GM12878 (cell line): Measurements from ENCODE around the gene MRTFA. TPM values are rescaled to one million over a fixed set of nuclear protein-coding genes. Genes with fewer than 3 reads are reported as not detected.

ENCODE experiments used
- ATAC-seq: fragments of 200-7000 bp; cut with Tn5 transposase; 3 replicates; pipeline ENCODE4 v1.9.1; 2020; ENCODE audit warnings: mild to moderate bottlenecking, moderate library complexity
- BruUV-seq: library from RNA; stranded (reverse); fragments of 400-500 nt; replicated peaks from 2 replicates; lab custom pipeline; 2021; lab: Mats Ljungman, UMichigan
- CTCF ChIA-PET: fragments of 300-600 bp; sonication (Branson Sonifier 250); formaldehyde crosslinking; extraction: SDS; loops from one replicate; lab custom pipeline; 2021; ENCODE audit warnings: inconsistent platforms; lab: Yijun Ruan, JAX
- POLR2A ChIA-PET: fragments of 350-600 bp; formaldehyde crosslinking; extraction: SDS; loops from one replicate; lab custom pipeline; 2021; ENCODE audit warnings: inconsistent platforms; lab: Charles Lee
- RAD21 ChIA-PET: fragments of 300-600 bp; sonication (Branson Sonifier 250); formaldehyde crosslinking; loops from one replicate; lab custom pipeline; 2023; ENCODE audit warnings: antibody characterized with exemption; ENCODE audit not compliant: unreplicated experiment; lab: Charles Lee
- SMC1A ChIA-PET: fragments of 300-600 bp; sonication (Branson Sonifier 250); formaldehyde crosslinking; loops from one replicate; lab custom pipeline; 2023; ENCODE audit not compliant: unreplicated experiment, uncharacterized antibody; lab: Charles Lee
- DNase-seq: peaks from one replicate; pipeline ENCODE4 v3.0.0-alpha.2; 2011; ENCODE audit warnings: low read depth, low spot score
- FAIRE-seq: peaks from 3 replicates; lab custom pipeline; 2011; peaks lifted over from hg19 to GRCh38; lab: Jason Lieb, UNC
- H2AFZ ChIP-seq: 2 replicates; pipeline ENCODE4 v1.6.0; 2011; ENCODE audit warnings: low read depth, low read length, control low read depth; ENCODE audit not compliant: control insufficient read depth
- H3K27ac ChIP-seq: 2 replicates; pipeline ENCODE4 v1.5.1; 2011; ENCODE audit warnings: control low read depth; ENCODE audit not compliant: control insufficient read depth, insufficient read depth
- H3K27me3 ChIP-seq, 2 experiments: replicated peaks in 1 of 2; 2 replicates each; pipeline versions ENCODE4 v1.6.0 to v1.6.1; 2011; ENCODE audit warnings: low read length in 1 of 2; ENCODE audit not compliant: control insufficient read depth in 2 of 2, insufficient read depth in 2 of 2
- H3K36me3 ChIP-seq, 2 experiments: 2 replicates each; pipeline ENCODE4 v1.5.1; 2011; ENCODE audit warnings: low read length in 1 of 2; ENCODE audit not compliant: control insufficient read depth in 2 of 2, insufficient read depth in 2 of 2
- H3K4me1 ChIP-seq: 2 replicates; pipeline ENCODE4 v1.6.1; 2011; ENCODE audit warnings: mild to moderate bottlenecking, low read length, moderate library complexity, mixed read lengths; ENCODE audit not compliant: control insufficient read depth, insufficient read depth
- H3K4me2 ChIP-seq: 2 replicates; pipeline ENCODE4 v1.6.0; 2011; ENCODE audit warnings: control low read depth; ENCODE audit not compliant: control insufficient read depth, insufficient read depth
- H3K4me3 ChIP-seq: fragments of 200-600 bp; sonication (generic); 2 replicates; pipeline ENCODE4 v1.5.1; 2016
- H3K79me2 ChIP-seq: 2 replicates; pipeline ENCODE4 v1.6.0; 2011; ENCODE audit warnings: low read length; ENCODE audit not compliant: control insufficient read depth, insufficient read depth
- H3K9ac ChIP-seq: 2 replicates; pipeline ENCODE4 v1.8.0; 2011; ENCODE audit warnings: low read length, control low read depth, mixed read lengths; ENCODE audit not compliant: control insufficient read depth, insufficient read depth
- H3K9me3 ChIP-seq: replicated peaks from 3 replicates; pipeline ENCODE4 v1.5.1; 2011; ENCODE audit warnings: mild to moderate bottlenecking, low read length; ENCODE audit not compliant: control insufficient read depth, insufficient read depth
- H4K20me1 ChIP-seq: 2 replicates; pipeline ENCODE4 v1.6.0; 2011; ENCODE audit not compliant: control insufficient read depth, insufficient read depth
- BCL3 ChIP-seq: IDR thresholded peaks from 2 replicates; pipeline ENCODE4 v1.6.1; 2011; ENCODE audit warnings: borderline replicate concordance, low read depth, mild to moderate bottlenecking, moderate library complexity, low read length; ENCODE audit not compliant: insufficient read depth, poor library complexity, severe bottlenecking
- CREB1 ChIP-seq: IDR thresholded peaks from 2 replicates; pipeline ENCODE4 v1.6.1; 2012; ENCODE audit warnings: low read depth, mild to moderate bottlenecking, inconsistent platforms
- CREM ChIP-seq: IDR thresholded peaks from 2 replicates; pipeline ENCODE4 v1.6.1; 2014; ENCODE audit warnings: antibody characterized with exemption, low read depth
- EP300 ChIP-seq, 2 experiments: fragments of 150-350 bp in 1 of 2; IDR thresholded peaks; 2 replicates each; pipeline ENCODE4 v1.6.1; 2011 to 2012; ENCODE audit warnings: low read depth in 2 of 2, low read length in 2 of 2, borderline replicate concordance in 1 of 2, improper control_type of control experiment in 1 of 2, inconsistent platforms in 1 of 2; ENCODE audit not compliant: control insufficient read depth in 1 of 2
- EZH2 ChIP-seq: IDR thresholded peaks from 2 replicates; pipeline ENCODE4 v1.6.1; 2012; ENCODE audit warnings: low read depth, mild to moderate bottlenecking, control low read depth, inconsistent platforms, low read length, borderline replicate concordance; ENCODE audit not compliant: control insufficient read depth
- HCFC1 ChIP-seq: fragments of 150-350 bp; IDR thresholded peaks from 2 replicates; pipeline ENCODE4 v1.6.1; 2014; ENCODE audit warnings: low read length
- MXI1 ChIP-seq: fragments of 150-350 bp; IDR thresholded peaks from 2 replicates; pipeline ENCODE4 v1.6.1; 2011; ENCODE audit warnings: low read depth, mild to moderate bottlenecking, inconsistent platforms, low read length, improper control_type of control experiment
- NRF1 ChIP-seq: conservative IDR thresholded peaks from 2 replicates; pipeline ENCODE4 v1.6.1; 2011; ENCODE audit warnings: mild to moderate bottlenecking, low read depth, low read length, improper control_type of control experiment
- PRDM15 ChIP-seq: fragments of 450-650 bp; formaldehyde crosslinking; IDR thresholded peaks from 2 replicates; pipeline ENCODE4 v1.4.0; 2020; ENCODE audit warnings: mild to moderate bottlenecking, moderate library complexity
- SKIL ChIP-seq: fragments of 450-650 bp; IDR thresholded peaks from 2 replicates; pipeline ENCODE4 v1.6.1; 2017; ENCODE audit warnings: mild to moderate bottlenecking, low read depth, inconsistent platforms; ENCODE audit not compliant: poor library complexity, severe bottlenecking
- SMAD5 ChIP-seq: IDR thresholded peaks from 2 replicates; pipeline ENCODE4 v1.6.1; 2016; ENCODE audit warnings: antibody characterized with exemption, low read depth
- SP1 ChIP-seq: IDR thresholded peaks from one replicate; pipeline ENCODE4 v1.6.1; 2011; ENCODE audit warnings: low read depth, low read length
- SUPT20H ChIP-seq: IDR thresholded peaks from 2 replicates; pipeline ENCODE4 v1.6.1; 2011; ENCODE audit warnings: low read depth, mild to moderate bottlenecking, low read length, moderate library complexity, borderline replicate concordance; ENCODE audit not compliant: control insufficient read depth
- TAF1 ChIP-seq: IDR thresholded peaks from 2 replicates; pipeline ENCODE4 v1.6.1; 2011; ENCODE audit warnings: mild to moderate bottlenecking, low read depth, low read length, borderline replicate concordance
- USF2 ChIP-seq: IDR thresholded peaks from 2 replicates; pipeline ENCODE4 v1.6.1; 2011; ENCODE audit warnings: low read depth, low read length, improper control_type of control experiment, borderline replicate concordance
- WGBS: methylation state at CpG from one replicate; pipeline ENCODE4 v1.1.6; 2016; ENCODE audit warnings: low lambda C conversion rate; ENCODE audit not compliant: insufficient replicate concordance, insufficient coverage; ENCODE audit errors: missing lambda C conversion rate; 5-methylcytosine and 5-hydroxymethylcytosine counted together
- in situ Hi-C: fragments of 300-500 bp; cut with MboI; formaldehyde crosslinking; loops from 9 replicates; pipeline ENCODE4 v1.14.3; 2018; ENCODE audit warnings: mixed read lengths
- intact Hi-C: fragments of 100-400 bp; cut with micrococcal nuclease; formaldehyde crosslinking; loops from one replicate; pipeline ENCODE4 v1.14.2; 2022; ENCODE audit not compliant: unreplicated experiment
- polyA plus RNA-seq, 11 experiments: library from polyadenylated mRNA; depleted of rRNA in 4 of 11; unstranded in 6 of 11; stranded (reverse) in 5 of 11; fragments of >200 nt; fragmentation: Nextera tagmentation in 4 of 11; fragmentation: Illumina TruSeq in 1 of 11; extraction: Ambion mirVana in 4 of 11; extraction: Trizol in 1 of 11; gene quantifications; 1 replicate in 1 of 11; 2 replicates in 10 of 11; pipeline versions ENCODE4 v1.2.1 to v1.2.3, GENCODE V29; 2011 to 2016; ENCODE audit warnings: inconsistent platforms in 2 of 11, missing spikeins in 2 of 11, low read depth in 1 of 11
- total RNA-seq, 4 experiments: library from RNA; depleted of rRNA in 3 of 4; stranded (reverse); fragments of >200 nt in 3 of 4; fragmentation: Illumina TruSeq in 1 of 4; extraction: Trizol in 1 of 4; gene quantifications; 2 replicates each; pipeline versions ENCODE4 v1.2.1 to v1.2.3, GENCODE V29; 2013 to 2021

The MRTFA gene
- total and polyA plus RNA-seq, 10 of the 15 experiments (the other 5 are each of a cell fraction or from before 2014, with no cell fraction given): 2.0 to 63.9 (median 17.9) TPM

- ATAC-seq (no peak), DNase-seq (no peak), FAIRE-seq (no peak)
- no peak overlapping the region for H2AFZ ChIP-seq
- peaks cover 36% of the 10 kb centered on the region for H3K79me2 ChIP-seq
- H3K4me3 ChIP-seq: no peak overlapping the region
- ChIA-PET RAD21 (interaction anchor here (1.0 kb wide), 1 partner anchor 24 kb away, joined by 3 read pairs; no protein-coding TSS in a partner anchor), CTCF (no interaction called here), SMC1A (interaction anchor here (1.1 to 2.5 kb wide), 2 partner anchors 12 to 13 kb away, joined by 3 to 10 read pairs; no protein-coding TSS in a partner anchor), POLR2A (interaction anchor here (1.1 to 1.5 kb wide), 2 partner anchors 11 to 13 kb away, joined by 5 to 6 read pairs; no protein-coding TSS in a partner anchor)
- H3K4me2 ChIP-seq: no peak overlapping the region
- H3K4me1 ChIP-seq: no peaks in the 10 kb centered on the region
- H4K20me1 ChIP-seq: no peaks in the 10 kb centered on the region
- 100% methylated on average over 1 of the region's 1 CpG for WGBS
- no peaks in the 10 kb centered on the region for H3K27me3 ChIP-seq
- H3K36me3 ChIP-seq: no peaks in the 10 kb centered on the region
- no TSS peak for BruUV-seq
- intact Hi-C loops (no loop called here), in situ Hi-C loops (no loop called here)
- H3K9me3 ChIP-seq: peaks cover 9% of the 10 kb centered on the region
- H3K27ac ChIP-seq: no peak overlapping the region
- H3K9ac ChIP-seq: no peak overlapping the region
- TF ChIP-seq TAF1 (no peak), SP1 (no peak), HCFC1 (no peak), EP300 (IDR thresholded peaks at IDR 0.05; ENCODE audit: borderline replicate concordance in 1 of 2, control insufficient read depth in 1 of 2, low read depth in 2 of 2, low read length in 2 of 2) (no peak), BCL3 (no peak), SKIL (no peak), SUPT20H (no peak), CREB1 (no peak), EZH2 (no peak), PRDM15 (no peak), MXI1 (no peak), NRF1 (no peak), SMAD5 (no peak), CREM (no peak), USF2 (no peak)
Measured at GRCh38 chr22:40620464-40621046, 16.0 kb downstream of the MRTFA start.
